GM18867 (cell line): ENCODE data around the gene FAM98B.

Experiments used
- ATAC-seq: cut with Tn5 transposase; IDR thresholded peaks from one replicate; pipeline ENCODE4 v1.9.1; 2021; ENCODE audit warnings: mild to moderate bottlenecking, moderate library complexity; ENCODE audit not compliant: unreplicated experiment

FAM98B gene

GRCh38 chr15:38535491-38536200 is 81.7 kb downstream of the FAM98B start:
- no peak for ATAC-seq

- no peak for ATAC-seq
These were observed 82.3 kb downstream of the FAM98B start for GRCh38 chr15:38536201-38536676.
